Fibroblast of villous mesenchyme (primary cell): ENCODE results near the gene TBPL2. TPM values are rescaled to one million over a fixed set of nuclear protein-coding genes. Genes with fewer than 3 reads are reported as not detected.

Experiments used
- DNase-seq: peaks from one replicate; pipeline ENCODE4 v3.0.0-alpha.2; 2010; ENCODE audit warnings: low read depth
- H3K4me3 ChIP-seq: 2 replicates; pipeline ENCODE4 v1.5.1; 2011; ENCODE audit warnings: low read depth, mild to moderate bottlenecking, low read length
- CTCF ChIP-seq: IDR thresholded peaks from 2 replicates; pipeline ENCODE4 v1.5.1; 2012; ENCODE audit warnings: low read depth, mild to moderate bottlenecking, low read length; ENCODE audit not compliant: insufficient read depth
- small RNA-seq: library from RNA; depleted of rRNA; stranded (forward); fragments of <200 nt; gene quantifications from one replicate; pipeline ENCODE3, GENCODE V24; 2012
- total RNA-seq: library from RNA; depleted of rRNA; stranded (reverse); fragments of >200 nt; gene quantifications from 2 replicates; pipeline ENCODE4 v1.2.3, GENCODE V29; 2012

The TBPL2 gene
- total RNA-seq, 1 donor, result not detected

GRCh38 chr14:55373784-55374705, 66.4 kb downstream of the TBPL2 start:
- DNase-seq, result peak; percentile 53
- no peak for TF ChIP-seq CTCF
- no peak overlapping the region for H3K4me3 ChIP-seq

GRCh38 chr14:55372825-55373224, 67.6 kb downstream of the TBPL2 start:
- no peak for DNase-seq
- H3K4me3 ChIP-seq, result no peak overlapping the region
- TF ChIP-seq CTCF, result no peak

- H3K4me3 ChIP-seq, result no peak overlapping the region
- no peak for TF ChIP-seq CTCF
- no peak for DNase-seq
Observed at GRCh38 chr14:55372423-55372822, 68.0 kb downstream of the TBPL2 start.

GRCh38 chr14:55370883-55371455, 69.4 kb downstream of the TBPL2 start:
- no peak for DNase-seq
- no peak for TF ChIP-seq CTCF

GRCh38 chr14:55366271-55366670, 74.1 kb downstream of the TBPL2 start:
- no peak overlapping the region for H3K4me3 ChIP-seq
- peak; percentile 79 for DNase-seq
- no peak for TF ChIP-seq CTCF

More at GRCh38 chr14:55370883-55371455, 69.4 kb downstream of the TBPL2 start:
- H3K4me3 ChIP-seq, result no peak overlapping the region

Small RNA genes within 50 kb of the gene (small RNA-seq; reads per million reads assigned to genes)
- gene AL356801.1, result not detected

Other genes starting within 250 kb of the TBPL2 start
- 17.4 and 35.0 TPM in 2 replicates for gene DLGAP5, start 249.0 kb downstream of the TBPL2 start, total RNA-seq
- 24.2 and 28.9 TPM in 2 replicates for gene FBXO34, start 169.2 kb downstream of the TBPL2 start, total RNA-seq
- 14.5 and 14.7 TPM in 2 replicates for gene ATG14, start 28.8 kb downstream of the TBPL2 start, total RNA-seq
- 121 and 167 TPM in 2 replicates for gene KTN1, start 139.6 kb upstream of the TBPL2 start, total RNA-seq